Epithelial cell of esophagus (primary cell): ENCODE measurements around the gene DPP3.
"Not testable (repeated sequence)": the region's sequence is repeated elsewhere in the genome, so short reads cannot be mapped to it uniquely, and the experiment has no call there.

Experiments
- DNase-seq: peaks from one replicate; pipeline ENCODE4 v3.0.0; 2010; ENCODE audit warnings: low read depth
- H3K4me3 ChIP-seq: 2 replicates; pipeline ENCODE4 v1.5.1; 2011; ENCODE audit warnings: mild to moderate bottlenecking, low read length, control low read depth
- TF ChIP-seq, protein P1 (sequence below): IDR thresholded peaks from 2 replicates; pipeline ENCODE4 v1.5.1; 2011; ENCODE audit warnings: low read depth, mild to moderate bottlenecking, low read length, control low read depth, inconsistent platforms; ENCODE audit not compliant: insufficient read depth; ENCODE audit errors: missing control alignments

DPP3 gene, protein sequence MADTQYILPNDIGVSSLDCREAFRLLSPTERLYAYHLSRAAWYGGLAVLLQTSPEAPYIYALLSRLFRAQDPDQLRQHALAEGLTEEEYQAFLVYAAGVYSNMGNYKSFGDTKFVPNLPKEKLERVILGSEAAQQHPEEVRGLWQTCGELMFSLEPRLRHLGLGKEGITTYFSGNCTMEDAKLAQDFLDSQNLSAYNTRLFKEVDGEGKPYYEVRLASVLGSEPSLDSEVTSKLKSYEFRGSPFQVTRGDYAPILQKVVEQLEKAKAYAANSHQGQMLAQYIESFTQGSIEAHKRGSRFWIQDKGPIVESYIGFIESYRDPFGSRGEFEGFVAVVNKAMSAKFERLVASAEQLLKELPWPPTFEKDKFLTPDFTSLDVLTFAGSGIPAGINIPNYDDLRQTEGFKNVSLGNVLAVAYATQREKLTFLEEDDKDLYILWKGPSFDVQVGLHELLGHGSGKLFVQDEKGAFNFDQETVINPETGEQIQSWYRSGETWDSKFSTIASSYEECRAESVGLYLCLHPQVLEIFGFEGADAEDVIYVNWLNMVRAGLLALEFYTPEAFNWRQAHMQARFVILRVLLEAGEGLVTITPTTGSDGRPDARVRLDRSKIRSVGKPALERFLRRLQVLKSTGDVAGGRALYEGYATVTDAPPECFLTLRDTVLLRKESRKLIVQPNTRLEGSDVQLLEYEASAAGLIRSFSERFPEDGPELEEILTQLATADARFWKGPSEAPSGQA

DNA sequence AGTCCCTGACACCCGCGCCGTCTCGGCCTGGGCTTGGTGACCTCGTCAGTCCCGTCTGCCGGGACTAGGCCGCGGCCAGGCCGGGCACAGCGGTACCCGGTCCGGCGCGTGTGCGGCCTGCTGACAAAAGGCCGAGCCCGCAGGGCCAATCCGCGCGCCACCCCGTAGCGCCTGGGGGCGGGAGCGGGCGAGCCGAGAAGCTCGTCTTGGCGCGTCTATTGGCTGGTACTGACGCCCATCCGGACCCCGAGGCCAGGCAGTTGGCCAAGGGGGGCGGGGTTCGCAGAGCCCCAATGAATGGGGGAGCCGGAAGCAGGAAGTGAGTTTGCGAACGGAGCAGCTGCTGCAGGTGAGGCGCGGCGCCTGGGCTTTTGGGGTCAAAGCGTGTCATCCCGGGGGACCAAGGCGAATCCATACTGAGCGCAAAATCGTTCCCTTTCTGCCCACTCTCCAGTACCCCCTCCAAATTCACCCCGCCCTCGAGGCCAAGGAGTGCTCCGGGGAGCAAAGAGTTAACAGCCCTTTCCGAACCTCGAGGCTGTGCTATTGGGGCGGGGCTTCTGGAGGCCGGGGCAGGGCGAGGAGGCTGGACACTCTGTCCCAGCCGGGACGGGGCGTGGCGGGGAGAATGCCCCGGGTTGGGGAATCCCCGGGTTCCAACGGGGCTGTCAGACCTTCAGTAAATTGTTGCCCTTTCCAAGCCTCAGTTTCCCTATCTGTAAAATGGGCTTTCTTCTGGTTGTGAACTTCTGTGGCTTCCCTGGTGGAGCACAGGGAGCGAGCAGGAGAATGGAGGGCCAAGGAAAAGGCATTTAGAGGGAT lies at the start of gene DPP3:
Gene DPP3, plus strand, starts transcription at position 318 of the 822 bp plus-strand sequence. CDS start 1,767 bp downstream, outside the sequence.
- TF ChIP-seq, protein P1, sequence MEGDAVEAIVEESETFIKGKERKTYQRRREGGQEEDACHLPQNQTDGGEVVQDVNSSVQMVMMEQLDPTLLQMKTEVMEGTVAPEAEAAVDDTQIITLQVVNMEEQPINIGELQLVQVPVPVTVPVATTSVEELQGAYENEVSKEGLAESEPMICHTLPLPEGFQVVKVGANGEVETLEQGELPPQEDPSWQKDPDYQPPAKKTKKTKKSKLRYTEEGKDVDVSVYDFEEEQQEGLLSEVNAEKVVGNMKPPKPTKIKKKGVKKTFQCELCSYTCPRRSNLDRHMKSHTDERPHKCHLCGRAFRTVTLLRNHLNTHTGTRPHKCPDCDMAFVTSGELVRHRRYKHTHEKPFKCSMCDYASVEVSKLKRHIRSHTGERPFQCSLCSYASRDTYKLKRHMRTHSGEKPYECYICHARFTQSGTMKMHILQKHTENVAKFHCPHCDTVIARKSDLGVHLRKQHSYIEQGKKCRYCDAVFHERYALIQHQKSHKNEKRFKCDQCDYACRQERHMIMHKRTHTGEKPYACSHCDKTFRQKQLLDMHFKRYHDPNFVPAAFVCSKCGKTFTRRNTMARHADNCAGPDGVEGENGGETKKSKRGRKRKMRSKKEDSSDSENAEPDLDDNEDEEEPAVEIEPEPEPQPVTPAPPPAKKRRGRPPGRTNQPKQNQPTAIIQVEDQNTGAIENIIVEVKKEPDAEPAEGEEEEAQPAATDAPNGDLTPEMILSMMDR: no peak

DNA sequence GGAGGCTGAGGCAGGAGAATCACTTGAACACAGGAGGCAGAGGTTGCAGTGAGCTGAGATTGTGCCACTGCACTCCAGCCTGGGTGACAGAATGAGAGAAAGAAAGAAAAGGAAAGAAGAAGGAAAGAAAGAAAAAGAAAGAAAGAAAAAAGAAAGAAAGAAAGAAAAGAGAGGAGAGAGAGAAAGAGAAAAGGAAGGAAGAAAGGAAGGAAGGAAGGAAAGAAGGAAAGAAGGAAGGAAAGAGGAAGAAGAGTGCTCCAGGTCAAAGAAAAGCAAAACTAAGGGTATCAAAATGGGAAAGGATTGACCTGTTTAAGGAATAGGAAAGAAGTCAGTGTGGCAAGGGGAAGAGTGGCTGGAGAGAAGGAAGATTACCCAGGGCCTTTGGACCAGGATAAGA lies 48.9 kb upstream of the DPP3 start:
- not testable (repeated sequence) for H3K4me3 ChIP-seq, DNase-seq

More for the DNA sequence above, at the start of gene DPP3:
- peak; percentile 98 for DNase-seq
- peak within 1 kb of the TSS; percentile 81 for H3K4me3 ChIP-seq

DNA sequence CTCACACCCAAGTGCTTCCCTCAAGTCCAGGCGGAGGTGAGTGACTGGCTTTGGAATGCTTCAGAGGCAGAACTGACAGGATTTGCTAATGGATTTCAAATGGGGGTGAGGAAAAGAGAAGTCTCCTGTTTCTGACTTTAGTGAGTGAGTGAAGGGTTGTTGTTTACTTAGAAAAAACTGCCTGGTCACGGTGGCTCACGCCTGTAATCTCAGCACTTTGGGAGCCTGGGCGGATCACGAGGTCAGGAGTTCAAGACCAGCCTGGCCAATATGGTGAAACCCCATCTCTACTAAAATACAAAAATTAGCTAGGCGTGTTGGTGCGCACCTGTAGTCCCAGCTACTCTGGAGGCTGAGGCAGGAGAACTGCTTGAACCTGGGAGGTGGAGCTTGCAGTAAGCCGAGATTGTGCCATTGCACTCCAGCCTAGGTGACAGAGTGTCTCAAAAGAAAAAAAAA lies 48.3 kb upstream of the DPP3 start:
- DNase-seq: peak; percentile 55
- not testable (repeated sequence) for H3K4me3 ChIP-seq

DNA sequence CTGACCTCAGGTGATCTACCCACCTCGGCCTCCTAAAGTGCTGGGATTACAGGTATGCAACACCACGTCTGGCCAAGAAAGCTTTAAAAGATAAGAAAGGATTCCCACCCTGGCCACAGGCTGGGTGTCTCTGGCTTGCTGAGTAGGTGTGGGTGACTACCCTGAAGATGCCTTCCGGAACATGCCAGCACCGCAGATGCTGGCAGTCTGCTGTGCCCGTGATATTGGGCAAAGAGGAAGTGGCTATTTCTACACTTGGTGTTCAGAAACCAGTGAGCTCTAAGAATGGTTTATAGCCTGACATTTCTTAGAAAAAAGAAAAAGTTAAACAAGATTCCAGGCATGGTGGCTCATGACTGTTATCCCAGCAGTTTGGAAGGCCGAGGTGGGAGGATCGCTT lies 47.6 kb upstream of the DPP3 start:
- TF ChIP-seq, protein P1: no peak
- H3K4me3 ChIP-seq: no peak overlapping the region
- no peak for DNase-seq

DNA sequence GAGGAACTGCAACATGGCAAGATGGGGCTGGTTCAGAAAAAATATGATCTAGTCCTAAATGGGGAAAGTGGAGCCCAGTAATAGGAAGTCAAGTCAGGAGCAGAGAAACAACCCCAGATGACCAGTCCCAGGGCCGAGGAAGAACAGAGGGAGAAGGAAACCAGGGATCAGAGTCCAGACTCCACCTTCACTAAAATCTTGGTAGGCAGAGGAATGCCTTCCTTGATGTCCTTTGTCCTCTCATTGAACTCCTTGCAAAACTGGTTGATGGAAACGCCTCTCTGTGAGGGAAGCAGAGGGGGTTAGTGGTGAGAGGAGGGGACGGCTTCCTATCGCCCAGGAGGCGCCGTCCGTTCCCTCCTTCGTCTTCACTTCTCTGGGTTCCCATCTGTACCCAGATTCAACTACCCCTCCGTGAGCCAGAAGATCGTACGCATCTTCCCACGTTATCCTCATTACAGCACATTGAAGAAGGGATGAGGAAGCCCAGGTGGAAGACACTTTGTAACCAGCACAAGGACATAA lies 42.2 kb upstream of the DPP3 start:
- H3K4me3 ChIP-seq: peak overlapping the region; percentile 88
- DNase-seq: no peak
- TF ChIP-seq, protein P1: no peak

DNA sequence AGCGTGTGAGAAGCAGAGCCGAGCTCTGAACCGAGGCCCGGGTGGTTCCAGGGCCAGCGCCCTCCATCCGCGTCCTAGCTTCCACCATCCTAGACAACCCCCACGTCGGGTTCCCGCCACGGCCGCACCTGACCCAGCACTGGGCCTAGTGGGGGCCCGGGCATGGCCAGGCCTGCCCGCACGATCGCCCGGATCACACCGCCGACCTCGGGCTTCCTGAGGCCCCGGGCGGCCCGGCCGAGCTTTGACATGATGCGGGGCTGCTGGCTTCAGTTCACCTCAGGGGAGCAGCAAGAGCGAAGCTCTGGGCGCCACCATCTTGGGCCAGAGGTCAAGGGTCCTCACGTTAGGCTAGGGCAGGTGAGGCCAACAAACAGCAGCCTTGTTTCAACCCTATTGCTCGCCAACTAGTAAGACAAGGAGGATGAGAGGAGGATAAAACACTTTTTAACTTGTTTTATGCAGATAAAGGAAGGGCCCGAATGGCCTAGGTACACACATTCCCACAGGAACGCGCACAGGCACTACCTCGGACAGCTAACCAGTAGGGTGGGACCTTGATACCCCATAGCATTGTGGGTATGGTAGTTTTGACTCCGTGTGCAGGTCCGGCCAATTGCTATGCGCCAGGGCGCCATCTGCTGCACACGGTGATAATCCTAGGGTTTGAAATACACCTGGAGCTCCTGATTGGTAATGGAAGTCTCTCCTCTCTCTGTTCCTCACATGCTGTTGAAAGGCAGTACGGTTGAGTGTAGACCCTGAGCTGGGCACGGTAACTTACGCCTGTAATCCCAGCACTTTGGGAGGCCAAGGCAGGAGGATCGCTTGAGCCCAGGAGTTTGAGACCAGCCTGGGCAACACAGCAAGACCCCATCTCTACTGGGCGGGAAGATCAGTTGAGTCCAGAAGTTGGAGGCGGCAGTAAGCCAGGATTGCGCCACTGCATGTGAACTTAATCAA lies 41.4 kb upstream of the DPP3 start, which contains the start of gene MRPL11:
Gene MRPL11, minus strand, starts transcription at position 345 of the 963 bp plus-strand sequence. Its CDS starts 94 bp downstream, at position 251.
- DNase-seq: peak; percentile 96
- TF ChIP-seq, protein P1: peak; percentile 72
- peak within 1 kb of the TSS; percentile 88 for H3K4me3 ChIP-seq

DNA sequence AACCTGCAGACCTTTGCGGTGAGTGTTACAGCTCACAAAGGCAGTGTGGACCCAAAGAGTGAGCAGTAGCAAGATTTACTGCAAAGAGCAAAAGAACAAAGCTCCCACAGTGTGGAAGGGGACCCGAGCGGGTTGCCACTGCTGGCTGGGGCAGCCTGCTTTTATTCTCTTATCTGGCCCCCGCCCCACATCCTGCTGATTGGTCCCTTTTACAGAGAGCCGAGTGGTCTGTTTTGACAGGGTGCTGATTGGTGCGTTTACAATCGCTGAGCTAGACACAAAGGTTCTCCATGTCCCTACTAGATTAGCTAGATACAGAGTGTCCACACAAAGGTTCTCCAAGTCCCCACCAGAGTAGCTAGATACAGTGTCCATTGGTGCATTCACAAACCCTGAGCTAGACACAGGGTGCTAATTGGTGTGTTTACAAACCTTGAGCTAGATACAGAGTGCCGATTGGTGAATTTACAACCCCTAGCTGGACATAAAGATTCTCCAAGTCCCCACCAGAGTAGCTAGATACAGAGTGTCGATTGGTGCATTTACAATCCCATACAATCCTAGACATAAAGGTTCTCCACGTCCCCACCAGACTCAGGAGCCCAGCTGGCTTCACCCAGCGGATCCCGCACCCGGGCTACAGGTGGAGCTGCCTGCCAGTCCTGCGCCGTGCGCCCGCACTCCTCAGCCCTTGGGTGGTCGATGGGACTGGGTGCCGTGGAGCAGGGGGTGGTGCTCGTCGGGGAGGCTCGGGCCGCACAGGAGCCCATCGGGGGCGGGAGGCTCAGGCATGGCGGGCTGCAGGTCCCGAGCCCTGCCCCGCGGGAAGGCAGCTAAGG lies 39.9 kb upstream of the DPP3 start:
- not testable (repeated sequence) for DNase-seq, H3K4me3 ChIP-seq

DNA sequence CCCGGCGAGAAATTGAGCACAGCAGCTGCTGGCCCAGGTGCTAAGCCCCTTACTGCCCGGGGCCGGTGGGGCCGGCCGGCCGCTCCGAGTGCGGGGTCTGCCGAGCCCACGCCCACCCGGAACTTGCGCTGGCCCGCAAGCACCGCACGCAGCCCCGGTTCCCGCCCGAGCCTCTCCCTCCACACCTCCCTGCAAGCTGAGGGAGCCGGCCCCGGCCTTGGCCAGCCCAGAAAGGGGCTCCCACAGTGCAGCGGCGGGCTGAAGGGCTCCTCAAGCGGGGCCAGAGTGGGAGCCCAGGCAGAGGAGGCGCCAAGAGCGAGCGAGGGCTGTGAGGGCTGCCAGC lies 39.3 kb upstream of the DPP3 start:
- DNase-seq, H3K4me3 ChIP-seq: not testable (repeated sequence)
